ENCODE results near the gene CCER1. TPM values are rescaled to one million over a fixed set of nuclear protein-coding genes. Genes with fewer than 3 reads are reported as not detected.

Gene CCER1
- total RNA-seq, 6 experiments from 2014 or later = not detected

DNA sequence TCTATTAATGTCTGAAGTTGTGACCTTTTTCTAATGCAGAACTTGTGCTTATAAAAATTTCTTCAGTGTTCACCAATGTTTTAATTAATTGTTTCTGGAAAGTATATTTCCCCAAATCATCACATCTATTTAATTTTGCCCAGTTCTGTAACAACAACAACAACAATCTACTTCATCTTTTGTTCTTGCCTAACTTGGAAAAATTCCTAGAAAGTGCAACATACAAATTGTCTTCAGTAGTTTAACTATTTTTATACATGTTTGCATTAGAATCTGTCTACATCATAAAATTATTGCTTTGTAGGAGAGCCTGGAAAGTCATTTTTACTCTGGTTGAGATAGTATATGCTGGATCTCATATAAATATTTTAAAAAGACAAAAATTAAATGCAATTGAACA lies 38.5 kb downstream of the CCER1 start:
- Mint-ChIP-seq H3K4me1 (ENCODE audit: low read depth) (no peaks in the 10 kb centered on the region), H3K27me3 (ENCODE audit: insufficient read depth) (peaks cover 2% of the 10 kb centered on the region), H3K36me3 (ENCODE audit: low read depth) (no peaks in the 10 kb centered on the region), H3K9me3 (no peaks in the 10 kb centered on the region), H3K4me3 (no peak overlapping the region), H3K27ac (no peak overlapping the region)
- DNase-seq = no peak
- TF ChIP-seq, protein P1, sequence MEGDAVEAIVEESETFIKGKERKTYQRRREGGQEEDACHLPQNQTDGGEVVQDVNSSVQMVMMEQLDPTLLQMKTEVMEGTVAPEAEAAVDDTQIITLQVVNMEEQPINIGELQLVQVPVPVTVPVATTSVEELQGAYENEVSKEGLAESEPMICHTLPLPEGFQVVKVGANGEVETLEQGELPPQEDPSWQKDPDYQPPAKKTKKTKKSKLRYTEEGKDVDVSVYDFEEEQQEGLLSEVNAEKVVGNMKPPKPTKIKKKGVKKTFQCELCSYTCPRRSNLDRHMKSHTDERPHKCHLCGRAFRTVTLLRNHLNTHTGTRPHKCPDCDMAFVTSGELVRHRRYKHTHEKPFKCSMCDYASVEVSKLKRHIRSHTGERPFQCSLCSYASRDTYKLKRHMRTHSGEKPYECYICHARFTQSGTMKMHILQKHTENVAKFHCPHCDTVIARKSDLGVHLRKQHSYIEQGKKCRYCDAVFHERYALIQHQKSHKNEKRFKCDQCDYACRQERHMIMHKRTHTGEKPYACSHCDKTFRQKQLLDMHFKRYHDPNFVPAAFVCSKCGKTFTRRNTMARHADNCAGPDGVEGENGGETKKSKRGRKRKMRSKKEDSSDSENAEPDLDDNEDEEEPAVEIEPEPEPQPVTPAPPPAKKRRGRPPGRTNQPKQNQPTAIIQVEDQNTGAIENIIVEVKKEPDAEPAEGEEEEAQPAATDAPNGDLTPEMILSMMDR (IDR thresholded peaks at IDR 0.05) = no peak

DNA sequence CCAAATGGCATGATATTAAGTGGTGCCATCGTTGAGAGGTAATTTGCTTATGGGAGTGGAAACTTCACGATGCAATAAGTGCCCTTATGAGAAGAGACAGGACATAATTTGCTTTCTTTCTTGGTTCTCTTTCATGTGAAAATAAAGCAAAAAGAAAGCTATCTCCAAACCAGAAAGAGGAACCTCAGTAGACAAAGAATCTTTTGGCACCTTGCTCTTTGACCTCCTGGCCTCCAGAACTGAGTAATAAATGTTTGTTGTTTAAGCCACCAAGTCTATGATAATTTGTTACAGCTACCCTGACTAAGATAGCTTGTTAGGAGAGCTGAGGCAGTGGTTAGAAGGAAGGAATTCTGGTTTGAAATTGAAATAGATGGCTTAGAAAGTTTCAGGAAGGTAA lies 39.6 kb downstream of the CCER1 start:
- H3K9me3 Mint-ChIP-seq = no peaks in the 10 kb centered on the region
- no peaks in the 10 kb centered on the region for H3K36me3 Mint-ChIP-seq (ENCODE audit: low read depth)
- no peak for DNase-seq
- H3K4me3 Mint-ChIP-seq = no peak overlapping the region
- TF ChIP-seq, protein P1 (IDR thresholded peaks at IDR 0.05) = no peak
- H3K27me3 Mint-ChIP-seq (ENCODE audit: insufficient read depth) = peaks cover 2% of the 10 kb centered on the region
- no peaks in the 10 kb centered on the region for H3K4me1 Mint-ChIP-seq (ENCODE audit: low read depth)
- no peak overlapping the region for H3K27ac Mint-ChIP-seq

DNA sequence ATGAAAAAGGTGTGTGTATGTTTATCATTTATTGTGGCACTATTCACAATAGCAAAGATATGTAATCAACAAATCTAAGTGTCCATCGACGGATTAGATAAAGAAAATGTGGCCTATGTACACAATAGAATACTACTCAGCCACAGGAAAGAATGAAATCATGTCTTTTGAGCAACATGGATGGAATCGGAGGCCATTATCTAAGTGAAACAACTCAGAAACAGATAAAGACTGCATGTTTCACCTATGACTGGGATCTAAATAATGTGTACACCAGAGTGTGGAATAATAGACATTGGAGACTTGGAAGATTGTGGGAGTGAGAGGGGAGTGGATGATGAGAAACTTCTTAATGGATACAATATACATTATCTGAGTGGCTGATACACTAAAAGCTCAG lies 44.0 kb downstream of the CCER1 start:
- H3K9me3 Mint-ChIP-seq = no peaks in the 10 kb centered on the region
- peaks cover 11% of the 10 kb centered on the region for H3K4me1 Mint-ChIP-seq (ENCODE audit: low read depth)
- H3K27me3 Mint-ChIP-seq (ENCODE audit: insufficient read depth) = no peaks in the 10 kb centered on the region
- H3K36me3 Mint-ChIP-seq (ENCODE audit: low read depth) = no peaks in the 10 kb centered on the region
- TF ChIP-seq, protein P1 (IDR thresholded peaks at IDR 0.05) = no peak
- H3K4me3 Mint-ChIP-seq = no peak overlapping the region
- no peak for DNase-seq
- H3K27ac Mint-ChIP-seq = no peak overlapping the region

DNA sequence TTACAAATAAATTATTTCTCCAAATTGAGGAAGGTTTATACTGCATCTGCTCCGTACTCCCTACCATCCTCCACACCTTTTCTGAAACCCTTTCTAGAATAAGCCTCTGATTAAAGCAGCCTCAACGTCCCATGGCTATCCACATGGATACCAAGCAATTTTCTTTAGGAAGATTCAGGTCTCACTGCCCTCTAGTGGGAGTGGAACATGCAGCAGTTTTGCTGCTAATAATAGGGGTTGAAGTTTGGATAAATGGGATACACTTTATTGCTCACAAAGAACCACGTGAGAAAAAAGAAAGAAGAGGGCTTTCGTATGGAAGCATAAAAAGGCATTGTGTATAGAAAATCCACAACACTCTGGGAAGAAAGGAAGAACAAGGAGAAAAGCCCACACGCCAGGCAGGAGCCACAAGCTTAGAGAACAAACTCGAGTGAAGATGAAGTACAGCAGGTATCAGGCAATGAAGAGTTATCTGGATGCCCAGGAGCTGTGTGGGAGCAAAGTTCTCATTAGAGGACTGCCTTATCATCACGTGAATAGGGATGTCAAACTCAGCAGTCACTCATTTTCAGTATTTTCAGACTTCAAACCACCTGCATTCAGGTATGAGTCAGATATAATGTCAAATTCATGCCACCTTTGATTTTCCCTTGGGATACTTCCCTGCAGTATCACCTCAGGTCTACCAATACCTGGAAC lies 45.8 kb downstream of the CCER1 start:
- H3K9me3 Mint-ChIP-seq = no peaks in the 10 kb centered on the region
- H3K4me3 Mint-ChIP-seq = no peak overlapping the region
- H3K27ac Mint-ChIP-seq = no peak overlapping the region
- TF ChIP-seq, protein P1 (IDR thresholded peaks at IDR 0.05) = peak; percentile 84
- H3K27me3 Mint-ChIP-seq (ENCODE audit: insufficient read depth) = no peaks in the 10 kb centered on the region
- H3K36me3 Mint-ChIP-seq (ENCODE audit: low read depth) = no peaks in the 10 kb centered on the region
- peak; percentile 43 for DNase-seq
- H3K4me1 Mint-ChIP-seq (ENCODE audit: low read depth) = peaks cover 15% of the 10 kb centered on the region

DNA sequence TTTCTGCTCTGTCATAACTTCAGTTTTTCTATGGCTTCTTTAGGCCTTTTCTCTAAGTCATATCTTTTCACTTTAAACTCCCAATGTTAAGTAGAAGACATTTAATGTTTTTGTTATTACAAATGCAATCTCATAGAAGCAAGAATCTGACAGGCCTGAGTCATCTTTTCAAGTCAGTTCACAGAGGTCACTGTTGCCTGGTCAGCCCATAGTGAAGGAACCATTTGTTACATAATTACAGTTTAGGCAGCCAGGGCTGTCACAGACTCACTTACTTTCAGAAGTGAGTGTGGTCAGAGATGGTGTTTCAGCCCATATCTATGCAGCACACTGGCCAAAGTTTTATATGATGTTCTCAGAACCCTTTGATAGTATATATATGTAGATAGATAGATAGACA lies 46.5 kb downstream of the CCER1 start:
- Mint-ChIP-seq H3K36me3 (ENCODE audit: low read depth) (no peaks in the 10 kb centered on the region), H3K4me3 (no peak overlapping the region), H3K4me1 (ENCODE audit: low read depth) (peaks cover 15% of the 10 kb centered on the region), H3K9me3 (no peaks in the 10 kb centered on the region), H3K27me3 (ENCODE audit: insufficient read depth) (no peaks in the 10 kb centered on the region), H3K27ac (no peak overlapping the region; the same call in 1 of the 2 replicates)
- TF ChIP-seq, protein P1 (IDR thresholded peaks at IDR 0.05) = no peak
- DNase-seq = peak; percentile 69

Measured in HFFc6 (cell line).